ENCODE measurements around the gene FLT3LG.

FLT3LG gene

DNA sequence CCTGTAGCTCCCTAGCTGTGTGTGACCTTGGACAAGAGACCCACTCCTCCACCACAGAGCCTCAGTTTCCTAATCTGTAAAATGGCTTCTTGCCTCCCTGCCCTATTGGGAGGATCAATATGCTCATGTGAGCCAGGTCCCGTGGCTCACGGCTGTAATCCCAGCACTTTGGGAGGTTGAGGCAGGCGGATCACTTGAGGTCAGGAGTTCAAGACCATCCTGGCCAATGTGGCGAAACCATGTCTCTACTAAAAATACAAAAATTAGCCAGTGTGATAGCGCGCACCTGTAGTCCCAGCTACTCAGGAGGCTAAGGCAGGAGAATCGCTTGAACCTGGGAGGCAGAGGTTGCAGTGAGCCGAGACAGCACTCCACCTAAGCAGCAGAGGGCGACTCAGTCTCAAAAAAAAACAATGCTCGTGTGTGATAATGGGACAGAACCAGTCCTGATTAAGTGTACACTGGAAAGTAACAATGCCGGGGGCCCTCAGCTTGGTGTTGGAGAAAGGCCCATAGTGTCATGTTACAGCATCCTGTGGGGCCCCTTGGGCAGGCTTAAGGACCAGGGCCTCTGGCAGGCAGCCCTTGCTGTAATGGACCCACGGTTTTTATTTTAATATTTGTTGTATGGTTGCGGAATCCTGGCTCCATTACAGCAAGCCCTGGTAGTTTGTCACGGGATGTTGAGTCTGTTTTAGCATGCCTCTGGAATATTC is 29.0 kb downstream of the FLT3LG start:
- TF ChIP-seq, protein P1, sequence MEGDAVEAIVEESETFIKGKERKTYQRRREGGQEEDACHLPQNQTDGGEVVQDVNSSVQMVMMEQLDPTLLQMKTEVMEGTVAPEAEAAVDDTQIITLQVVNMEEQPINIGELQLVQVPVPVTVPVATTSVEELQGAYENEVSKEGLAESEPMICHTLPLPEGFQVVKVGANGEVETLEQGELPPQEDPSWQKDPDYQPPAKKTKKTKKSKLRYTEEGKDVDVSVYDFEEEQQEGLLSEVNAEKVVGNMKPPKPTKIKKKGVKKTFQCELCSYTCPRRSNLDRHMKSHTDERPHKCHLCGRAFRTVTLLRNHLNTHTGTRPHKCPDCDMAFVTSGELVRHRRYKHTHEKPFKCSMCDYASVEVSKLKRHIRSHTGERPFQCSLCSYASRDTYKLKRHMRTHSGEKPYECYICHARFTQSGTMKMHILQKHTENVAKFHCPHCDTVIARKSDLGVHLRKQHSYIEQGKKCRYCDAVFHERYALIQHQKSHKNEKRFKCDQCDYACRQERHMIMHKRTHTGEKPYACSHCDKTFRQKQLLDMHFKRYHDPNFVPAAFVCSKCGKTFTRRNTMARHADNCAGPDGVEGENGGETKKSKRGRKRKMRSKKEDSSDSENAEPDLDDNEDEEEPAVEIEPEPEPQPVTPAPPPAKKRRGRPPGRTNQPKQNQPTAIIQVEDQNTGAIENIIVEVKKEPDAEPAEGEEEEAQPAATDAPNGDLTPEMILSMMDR (IDR thresholded peaks at IDR 0.05; ENCODE audit: low read depth, low read length): peak; percentile 63
- TF ChIP-seq EZH2phosphoT487 (IDR thresholded peaks at IDR 0.05; ENCODE audit: low read depth): no peak
- Histone ChIP-seq H3K79me2 (ENCODE audit: low read length) (peaks cover 11% of the 10 kb centered on the region), H2AFZ (ENCODE audit: low read depth, low read length) (0 out of 2 replicates have a peak overlapping the region, but pooled peaks have one; percentile 43), H3K9ac (ENCODE audit: low read length) (no peak overlapping the region), H3K36me3 (replicated peaks; ENCODE audit: low read depth, low read length) (peaks cover 23% of the 10 kb centered on the region), H3K4me3 (ENCODE audit: low read length) (no peak overlapping the region), H3K4me1 (ENCODE audit: low read length) (peaks cover 31% of the 10 kb centered on the region), H3K4me2 (ENCODE audit: low read length) (no peak overlapping the region), H3K9me3 (ENCODE audit: insufficient read depth, low read length) (no peaks in the 10 kb centered on the region), H3K27me3 (ENCODE audit: low read depth, low read length) (no peaks in the 10 kb centered on the region), H4K20me1 (ENCODE audit: insufficient read depth, low read length) (peaks cover 22% of the 10 kb centered on the region), H3K27ac (ENCODE audit: low read length) (no peak overlapping the region)

DNA sequence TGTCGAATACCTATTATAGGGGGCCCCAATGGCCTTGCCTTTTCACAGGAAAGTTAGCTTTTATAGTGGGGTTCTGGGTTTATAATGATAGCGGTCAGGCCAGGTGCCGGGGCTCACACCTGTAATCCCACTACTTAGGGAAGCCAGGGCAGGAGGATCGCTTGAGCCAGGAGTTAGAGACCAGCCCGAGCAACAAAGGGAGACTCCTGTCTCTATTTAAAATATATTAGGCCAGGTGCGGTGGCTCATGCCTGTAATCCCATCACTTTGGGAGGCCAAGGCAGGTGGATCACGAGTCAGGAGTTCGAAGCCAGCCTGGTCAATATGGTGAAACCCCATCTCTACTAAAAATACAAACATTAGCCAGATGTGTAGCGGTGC is 29.6 kb downstream of the FLT3LG start:
- Histone ChIP-seq H3K4me1 (ENCODE audit: low read length) (peaks cover 26% of the 10 kb centered on the region), H3K9ac (ENCODE audit: low read length) (no peak overlapping the region), H2AFZ (ENCODE audit: low read depth, low read length) (no peak overlapping the region), H3K27ac (ENCODE audit: low read length) (no peak overlapping the region), H3K79me2 (ENCODE audit: low read length) (peaks cover 5% of the 10 kb centered on the region; the same call in 1 of the 2 replicates), H3K36me3 (replicated peaks; ENCODE audit: low read depth, low read length) (peaks cover 18% of the 10 kb centered on the region), H3K4me3 (ENCODE audit: low read length) (no peak overlapping the region), H3K9me3 (ENCODE audit: insufficient read depth, low read length) (no peaks in the 10 kb centered on the region), H3K27me3 (ENCODE audit: low read depth, low read length) (no peaks in the 10 kb centered on the region), H3K4me2 (ENCODE audit: low read length) (no peak overlapping the region), H4K20me1 (ENCODE audit: insufficient read depth, low read length) (peaks cover 17% of the 10 kb centered on the region)
- TF ChIP-seq, protein P1 (IDR thresholded peaks at IDR 0.05; ENCODE audit: low read depth, low read length): no peak
- TF ChIP-seq EZH2phosphoT487 (IDR thresholded peaks at IDR 0.05; ENCODE audit: low read depth): no peak

DNA sequence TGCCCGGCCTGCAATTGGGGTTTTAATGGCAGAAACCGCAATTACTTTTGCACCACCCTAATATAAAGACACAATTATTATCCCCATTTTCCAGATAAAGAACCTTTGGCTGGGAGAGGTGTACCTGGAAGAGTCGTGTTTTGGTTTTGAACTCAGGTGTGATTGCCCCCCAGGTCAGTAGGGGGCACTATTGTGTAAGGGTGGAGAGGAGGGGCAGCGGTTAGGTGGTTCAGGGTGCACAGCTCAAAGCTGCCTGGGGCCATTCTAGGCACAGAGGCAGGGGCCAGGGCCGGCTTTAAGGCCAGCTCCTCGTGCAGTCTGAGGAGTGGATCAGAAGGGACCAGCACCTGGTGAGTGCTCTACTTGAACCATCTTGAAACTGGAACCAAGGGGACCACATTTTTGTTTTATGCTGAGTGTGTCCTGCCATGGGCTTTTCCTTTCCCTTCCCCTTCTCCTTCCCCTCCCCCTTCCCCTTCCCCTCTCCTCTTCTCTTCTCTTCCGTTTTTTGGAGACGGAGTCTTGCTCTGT is 32.6 kb downstream of the FLT3LG start:
- no peak overlapping the region for H3K9ac ChIP-seq (ENCODE audit: low read length)
- H3K4me2 ChIP-seq (ENCODE audit: low read length): peak overlapping the region; percentile 32
- H3K27me3 ChIP-seq (ENCODE audit: low read depth, low read length): no peaks in the 10 kb centered on the region
- peak overlapping the region; percentile 12 for H2AFZ ChIP-seq (ENCODE audit: low read depth, low read length)
- no peaks in the 10 kb centered on the region for H4K20me1 ChIP-seq (ENCODE audit: insufficient read depth, low read length)
- H3K27ac ChIP-seq (ENCODE audit: low read length): no peak overlapping the region
- no peaks in the 10 kb centered on the region for H3K36me3 ChIP-seq (replicated peaks; ENCODE audit: low read depth, low read length)
- TF ChIP-seq EZH2phosphoT487 (IDR thresholded peaks at IDR 0.05; ENCODE audit: low read depth): no peak
- TF ChIP-seq, protein P1 (IDR thresholded peaks at IDR 0.05; ENCODE audit: low read depth, low read length): peak; percentile 96
- no peaks in the 10 kb centered on the region for H3K9me3 ChIP-seq (ENCODE audit: insufficient read depth, low read length)
- H3K4me3 ChIP-seq (ENCODE audit: low read length): no peak overlapping the region
- H3K79me2 ChIP-seq (ENCODE audit: low read length): no peaks in the 10 kb centered on the region
- peaks cover 2% of the 10 kb centered on the region; the same call in 1 of the 2 replicates for H3K4me1 ChIP-seq (ENCODE audit: low read length)

DNA sequence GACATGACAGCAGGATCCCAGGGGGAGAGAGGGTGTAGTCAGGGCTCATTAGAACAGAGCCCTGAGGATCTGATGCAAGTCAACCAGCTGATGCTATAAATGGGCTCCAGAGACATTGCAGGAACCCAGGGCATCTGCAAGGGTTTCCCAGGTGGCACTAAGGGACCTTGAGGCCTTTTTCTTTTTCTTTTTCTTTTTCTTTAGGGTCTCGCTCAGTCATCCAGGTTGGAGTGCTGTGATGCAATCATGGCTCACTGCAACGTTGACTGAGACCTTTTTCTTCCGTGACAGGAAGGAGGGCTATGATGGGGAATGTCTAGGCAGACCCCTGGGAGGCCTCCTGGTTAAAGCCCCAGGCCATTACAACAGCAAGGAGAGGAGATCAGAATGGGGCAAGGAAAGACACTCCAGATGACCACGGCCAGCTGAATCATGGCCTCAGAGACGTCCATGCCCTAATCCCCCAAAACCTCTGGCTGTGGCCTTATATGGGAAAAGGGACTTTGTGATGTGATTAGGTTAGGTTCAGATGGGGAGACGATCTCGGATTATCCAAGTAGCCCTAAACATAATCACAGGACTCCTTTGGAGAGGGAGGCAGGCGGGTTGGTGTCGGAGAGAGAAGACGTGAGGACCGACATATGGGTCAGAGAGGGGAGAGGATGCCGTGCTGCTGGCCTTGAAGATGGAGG is 33.9 kb downstream of the FLT3LG start:
- TF ChIP-seq EZH2phosphoT487 (IDR thresholded peaks at IDR 0.05; ENCODE audit: low read depth): no peak
- TF ChIP-seq, protein P1 (IDR thresholded peaks at IDR 0.05; ENCODE audit: low read depth, low read length): no peak
- no peak overlapping the region for H3K9ac ChIP-seq (ENCODE audit: low read length)

More for the DNA sequence above, 33.9 kb downstream of the FLT3LG start:
- no peak overlapping the region for H2AFZ ChIP-seq (ENCODE audit: low read depth, low read length)
- H3K4me1 ChIP-seq (ENCODE audit: low read length): peaks cover 7% of the 10 kb centered on the region
- H3K27ac ChIP-seq (ENCODE audit: low read length): no peak overlapping the region
- H4K20me1 ChIP-seq (ENCODE audit: insufficient read depth, low read length): no peaks in the 10 kb centered on the region
- H3K9me3 ChIP-seq (ENCODE audit: insufficient read depth, low read length): no peaks in the 10 kb centered on the region
- H3K36me3 ChIP-seq (replicated peaks; ENCODE audit: low read depth, low read length): no peaks in the 10 kb centered on the region
- H3K4me3 ChIP-seq (ENCODE audit: low read length): no peak overlapping the region
- H3K4me2 ChIP-seq (ENCODE audit: low read length): no peak overlapping the region
- no peaks in the 10 kb centered on the region for H3K79me2 ChIP-seq (ENCODE audit: low read length)
- no peaks in the 10 kb centered on the region for H3K27me3 ChIP-seq (ENCODE audit: low read depth, low read length)

Measured in OCI-LY3 (cell line).